A549 (cell line): Measurements from ENCODE around the gene XKR3. TPM values are rescaled to one million over a fixed set of nuclear protein-coding genes. Genes with fewer than 3 reads are reported as not detected.

Experiments
- ATAC-seq, 2 experiments: fragments of 200-7000 bp in 1 of 2; fragments of >200 bp in 1 of 2; cut with Nextera tagmentation in 1 of 2; cut with Tn5 transposase in 1 of 2; 3 replicates each; pipeline versions ENCODE4 v1.8.0 to v1.9.1; 2018 to 2020; ENCODE audit warnings: mild to moderate bottlenecking in 1 of 2, moderate library complexity in 1 of 2
- CTCF ChIA-PET: fragments of 300-600 bp; sonication (Branson Sonifier 250); formaldehyde crosslinking; extraction: SDS; loops from one replicate; lab custom pipeline; 2021; ENCODE audit warnings: antibody characterized with exemption, inconsistent platforms; lab: Yijun Ruan, JAX
- POLR2A ChIA-PET: fragments of 350-600 bp; formaldehyde crosslinking; extraction: SDS; loops from one replicate; lab custom pipeline; 2021; ENCODE audit warnings: antibody characterized with exemption, inconsistent platforms; lab: Yijun Ruan, JAX
- DNase-seq, 2 experiments: peaks; one replicate each; pipeline versions ENCODE4 v3.0.0 to v3.0.0-alpha.2; 2011 to 2016; ENCODE audit warnings: low read depth in 1 of 2, low spot score in 1 of 2
- FAIRE-seq: peaks from 2 replicates; lab custom pipeline; 2011; peaks lifted over from hg19 to GRCh38; lab: Jason Lieb, UNC
- H3K27ac ChIP-seq, 2 experiments: fragments of >200 bp; sonication (Bioruptor Twin); formaldehyde crosslinking; 3 replicates each; pipeline ENCODE4 v1.5.1; 2016 to 2017
- H3K4me1 ChIP-seq: fragments of >200 bp; sonication (Bioruptor Twin); formaldehyde crosslinking; 3 replicates; pipeline ENCODE4 v1.6.1; 2016
- H3K4me2 ChIP-seq: fragments of >200 bp; sonication (Bioruptor Twin); formaldehyde crosslinking; 3 replicates; pipeline ENCODE4 v1.6.1; 2016
- H3K4me3 ChIP-seq: fragments of >200 bp; sonication (Bioruptor Twin); formaldehyde crosslinking; 3 replicates; pipeline ENCODE4 v1.5.1; 2016
- H3K9me3 ChIP-seq: fragments of >200 bp; sonication (Bioruptor Twin); formaldehyde crosslinking; 3 replicates; pipeline ENCODE4 v1.6.1; 2016
- ATOH8 ChIP-seq: fragments of 250-450 bp; sonication (Bioruptor Pico); IDR thresholded peaks from 2 replicates; pipeline ENCODE4 v1.5.0; 2020; ENCODE audit warnings: low read depth, mild to moderate bottlenecking, moderate library complexity
- BCL3 ChIP-seq: fragments of >200 bp; sonication (Bioruptor Twin); formaldehyde crosslinking; IDR thresholded peaks from 3 replicates; pipeline ENCODE4 v1.6.1; 2016
- BHLHE40 ChIP-seq: IDR thresholded peaks from 2 replicates; pipeline ENCODE4 v1.6.1; 2012; ENCODE audit warnings: low read depth, low read length, inconsistent platforms
- CBX8 ChIP-seq: fragments of 200-600 bp; sonication (generic); IDR thresholded peaks from 2 replicates; pipeline ENCODE4 v1.6.1; 2016
- CHD2 ChIP-seq: fragments of 150-350 bp; IDR thresholded peaks from 2 replicates; pipeline ENCODE4 v1.6.1; 2014; ENCODE audit warnings: low read length; ENCODE audit not compliant: partially characterized antibody
- CTCF ChIP-seq: fragments of >200 bp; sonication (Bioruptor Twin); formaldehyde crosslinking; IDR thresholded peaks from 3 replicates; pipeline ENCODE4 v1.5.1; 2016
- EHMT2 ChIP-seq: fragments of 200-600 bp; sonication (generic); IDR thresholded peaks from 2 replicates; pipeline ENCODE4 v1.6.1; 2016; ENCODE audit warnings: antibody characterized with exemption, low read depth, mild to moderate bottlenecking, moderate library complexity
- ELK1 ChIP-seq: fragments of 150-350 bp; IDR thresholded peaks from 2 replicates; pipeline ENCODE4 v1.6.1; 2014; ENCODE audit warnings: low read depth, mild to moderate bottlenecking, low read length
- EP300 ChIP-seq, 2 experiments: fragments of >200 bp; sonication (Bioruptor Twin); formaldehyde crosslinking; IDR thresholded peaks; 2 replicates in 1 of 2; 3 replicates in 1 of 2; pipeline ENCODE4 v1.6.1; 2016 to 2017
- ESRRA ChIP-seq: fragments of 150-350 bp; IDR thresholded peaks from 2 replicates; pipeline ENCODE4 v1.6.1; 2014; ENCODE audit warnings: mild to moderate bottlenecking, low read length, borderline replicate concordance
- FOSB ChIP-seq: fragments of 250-450 bp; sonication (Bioruptor Pico); IDR thresholded peaks from 2 replicates; pipeline ENCODE4 v1.5.0; 2020; ENCODE audit warnings: mild to moderate bottlenecking, moderate library complexity
- FOSL2 ChIP-seq, 2 experiments: fragments of 450-650 bp in 1 of 2; fragments of >200 bp in 1 of 2; sonication (Bioruptor Twin) in 1 of 2; formaldehyde crosslinking; IDR thresholded peaks; 2 replicates each; pipeline versions ENCODE4 v1.5.0 to v1.6.1; 2016 to 2020; ENCODE audit warnings: mild to moderate bottlenecking in 1 of 2, moderate library complexity in 1 of 2
- GATA3 ChIP-seq: IDR thresholded peaks from 2 replicates; pipeline ENCODE4 v1.6.1; 2012; ENCODE audit warnings: borderline replicate concordance
- HDAC2 ChIP-seq: fragments of 200-600 bp; sonication (generic); IDR thresholded peaks from 2 replicates; pipeline ENCODE4 v1.6.1; 2016
- HOXA7 ChIP-seq: fragments of 250-450 bp; sonication (Bioruptor Pico); IDR thresholded peaks from 2 replicates; pipeline ENCODE4 v1.5.0; 2020; ENCODE audit warnings: mild to moderate bottlenecking, moderate library complexity
- JUN ChIP-seq, 2 experiments: fragments of >200 bp; sonication (Bioruptor Twin); formaldehyde crosslinking; IDR thresholded peaks; 2 replicates in 1 of 2; 3 replicates in 1 of 2; pipeline ENCODE4 v1.6.1; 2016 to 2017
- JUNB ChIP-seq: fragments of >200 bp; sonication (Bioruptor Twin); formaldehyde crosslinking; IDR thresholded peaks from 2 replicates; pipeline ENCODE4 v1.6.1; 2016
- MAZ ChIP-seq: fragments of 150-350 bp; IDR thresholded peaks from 2 replicates; pipeline ENCODE4 v1.6.1; 2014; ENCODE audit warnings: antibody characterized with exemption, low read depth, low read length, borderline replicate concordance
- MYC ChIP-seq: IDR thresholded peaks from 2 replicates; pipeline ENCODE4 v1.6.1; 2012; ENCODE audit warnings: mild to moderate bottlenecking, inconsistent platforms, low read length, improper control_type of control experiment, borderline replicate concordance
- NFE2L2 ChIP-seq: fragments of 150-350 bp; conservative IDR thresholded peaks from 2 replicates; pipeline ENCODE4 v1.6.1; 2014; ENCODE audit warnings: low read length
- NPAS2 ChIP-seq: fragments of 250-450 bp; sonication (Bioruptor Pico); IDR thresholded peaks from 2 replicates; pipeline ENCODE4 v1.8.0; 2022; ENCODE audit warnings: mild to moderate bottlenecking, moderate library complexity, borderline replicate concordance
- POLR2A ChIP-seq: IDR thresholded peaks from 2 replicates; pipeline ENCODE4 v1.6.1; 2012; ENCODE audit warnings: mild to moderate bottlenecking, low read length
- RFX5 ChIP-seq: fragments of 450-650 bp; IDR thresholded peaks from 2 replicates; pipeline ENCODE4 v1.7.1; 2014; ENCODE audit warnings: antibody characterized with exemption, mild to moderate bottlenecking, moderate library complexity
- SMC3 ChIP-seq: fragments of >200 bp; sonication (Bioruptor Twin); formaldehyde crosslinking; IDR thresholded peaks from 3 replicates; pipeline ENCODE4 v1.6.1; 2018; ENCODE audit warnings: inconsistent platforms
- WGBS: methylation state at CpG from one replicate; pipeline ENCODE4 v1.1.6; 2017; ENCODE audit errors: missing lambda C conversion rate; 5-methylcytosine and 5-hydroxymethylcytosine counted together
- polyA plus RNA-seq, 4 experiments: library from polyadenylated mRNA; depleted of rRNA in 3 of 4; stranded (reverse); fragments of >200 nt; fragmentation: RNase III in 1 of 4; extraction: RNeasy Plus Mini Kit Qiagen cat#74134 plus additional on column Dnase treatment in 1 of 4; gene quantifications; 2 replicates in 3 of 4; 3 replicates in 1 of 4; pipeline ENCODE4 v1.2.3, GENCODE V29; 2011 to 2017

Gene XKR3
- polyA plus RNA-seq, 2 of the 4 experiments (the other 2 are of a cell fraction), result not detected

GRCh38 chr22:16781764-16782329 is 43.4 kb downstream of the XKR3 start:
- H3K9me3 ChIP-seq, result no peaks in the 10 kb centered on the region
- WGBS, result 4% methylated on average over 2 of the region's 2 CpGs
- no peaks in the 10 kb centered on the region for H3K4me1 ChIP-seq
- no peak overlapping the region for H3K27ac ChIP-seq
- no peak for DNase-seq
- no peak overlapping the region for H3K4me3 ChIP-seq
- FAIRE-seq, result no peak
- ATAC-seq, result no peak
- ChIA-PET CTCF (no interaction called here), POLR2A (no interaction called here)
- H3K4me2 ChIP-seq, result no peak overlapping the region
- TF ChIP-seq JUNB (no peak), ATOH8 (no peak), NFE2L2 (no peak), HOXA7 (CRISPR knock-in tag) (no peak), GATA3 (no peak), HDAC2 (no peak), CHD2 (no peak), ESRRA (no peak), NPAS2 (CRISPR knock-in tag) (no peak), CTCF (no peak), EHMT2 (no peak), FOSL2 (IDR thresholded peaks at IDR 0.05) (no peak), FOSL2 (CRISPR knock-in tag; IDR thresholded peaks at IDR 0.05) (no peak), CBX8 (no peak), FOSB (CRISPR knock-in tag) (no peak), SMC3 (no peak)

DNA sequence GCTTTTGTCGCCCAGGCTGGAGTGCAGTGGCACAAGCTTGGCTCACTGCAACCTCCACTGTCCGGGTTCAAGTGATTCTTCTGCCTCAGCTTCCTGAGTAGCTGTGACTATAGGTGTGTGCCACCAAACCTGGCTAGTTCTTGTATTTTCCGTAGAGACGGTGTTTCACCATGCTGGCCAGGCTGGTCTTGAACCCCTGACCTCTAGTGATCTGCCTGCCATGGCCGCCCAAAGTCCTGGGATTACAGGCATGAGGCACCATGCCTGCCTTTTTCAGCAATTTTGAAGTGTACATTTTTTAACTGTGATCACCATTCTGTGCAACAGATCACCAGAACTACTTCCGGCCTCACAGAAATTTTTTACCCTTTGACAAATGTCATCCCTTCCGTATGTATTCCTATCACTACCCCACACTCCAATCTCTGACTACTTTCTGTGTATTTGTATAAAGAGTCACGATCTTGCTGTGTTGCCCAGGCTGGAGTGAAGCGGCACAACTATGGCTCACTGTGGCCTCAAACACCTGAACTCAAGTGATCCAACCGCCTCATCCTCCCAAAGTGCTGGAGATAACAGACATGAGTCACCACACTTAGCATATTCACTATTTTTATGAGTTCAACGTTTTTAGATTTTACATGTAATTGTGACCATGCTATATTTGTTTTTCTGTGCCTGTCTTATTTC is 44.0 kb downstream of the XKR3 start:
- POLR2A ChIA-PET, result no interaction called here
- WGBS, result 14% methylated on average over 11 of the region's 11 CpGs

DNA sequence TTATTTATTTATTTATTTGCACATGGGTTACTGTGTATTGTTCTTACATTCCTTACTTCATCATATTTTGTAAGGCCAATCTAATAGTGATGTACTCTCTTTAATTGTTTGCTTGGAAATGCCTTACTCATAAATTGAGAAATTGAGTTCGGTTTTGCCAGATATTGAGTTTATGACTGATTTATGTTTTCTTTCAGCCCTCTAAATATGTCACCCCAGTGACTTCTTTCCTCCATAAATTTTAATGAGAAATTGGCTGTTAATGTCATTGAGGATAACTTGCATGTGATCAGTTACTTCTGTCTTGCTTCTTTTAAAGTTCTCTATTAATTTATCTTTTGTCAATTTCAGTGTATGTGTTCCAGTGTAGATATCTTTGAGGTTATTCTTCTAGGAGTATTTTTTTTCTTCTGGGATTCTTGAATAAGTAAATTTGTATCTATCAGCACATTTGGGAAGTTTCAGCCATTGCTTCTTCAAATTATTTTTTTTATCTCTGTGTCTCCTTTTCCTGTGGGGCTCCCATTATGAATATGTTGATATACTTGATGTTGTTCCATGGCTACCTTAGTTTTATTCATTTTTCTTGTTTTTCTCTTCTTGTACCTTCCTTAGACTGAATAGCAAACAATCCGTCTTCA is 47.8 kb downstream of the XKR3 start:
- FAIRE-seq (no peak), ATAC-seq (no peak)
- Histone ChIP-seq H3K4me1 (no peaks in the 10 kb centered on the region), H3K27ac (no peak overlapping the region), H3K4me2 (no peak overlapping the region), H3K4me3 (no peak overlapping the region), H3K9me3 (no peaks in the 10 kb centered on the region)
- ChIA-PET CTCF (no interaction called here), POLR2A (no interaction called here)
- 3% methylated on average over 2 of the region's 2 CpGs for WGBS
- TF ChIP-seq RFX5 (no peak), JUNB (no peak), FOSL2 (IDR thresholded peaks at IDR 0.05) (no peak), FOSL2 (CRISPR knock-in tag; IDR thresholded peaks at IDR 0.05) (no peak), BHLHE40 (no peak), BCL3 (no peak), JUN (IDR thresholded peaks at IDR 0.05) (no peak), SMC3 (no peak), MYC (no peak)
- TF ChIP-seq, all 56 proteins: peak for 0
- DNase-seq, result no peak

More for the DNA sequence above, 44.0 kb downstream of the XKR3 start:
- DNase-seq (no peak), FAIRE-seq (no peak), ATAC-seq (no peak)
- Histone ChIP-seq H3K27ac (no peak overlapping the region), H3K4me2 (no peak overlapping the region), H3K9me3 (no peaks in the 10 kb centered on the region), H3K4me3 (no peak overlapping the region), H3K4me1 (no peaks in the 10 kb centered on the region)
- CTCF ChIA-PET, result no interaction called here
- no peak for TF ChIP-seq MAZ
- TF ChIP-seq EP300 (IDR thresholded peaks at IDR 0.05), result no peak
- TF ChIP-seq RFX5, result no peak
- TF ChIP-seq ELK1, result no peak
- no peak for TF ChIP-seq POLR2A
- TF ChIP-seq ESRRA, result no peak
